Osteoblast (primary cell): ENCODE measurements around the gene MYCBPAP. TPM values are rescaled to one million over a fixed set of nuclear protein-coding genes. Genes with fewer than 3 reads are reported as not detected.

Source experiments
- DNase-seq: peaks from one replicate; pipeline ENCODE4 v3.0.0; 2011; ENCODE audit warnings: low spot score, mixed read lengths; ENCODE audit not compliant: insufficient read length; ENCODE audit errors: missing footprints
- H2AFZ ChIP-seq: 2 replicates; pipeline ENCODE4 v1.6.0; 2011; ENCODE audit warnings: mild to moderate bottlenecking, low read length
- H3K27ac ChIP-seq: 2 replicates; pipeline ENCODE4 v1.5.1; 2011; ENCODE audit warnings: mild to moderate bottlenecking, low read depth, low read length, moderate library complexity
- H3K27me3 ChIP-seq: 2 replicates; pipeline ENCODE4 v1.6.0; 2012; ENCODE audit warnings: mild to moderate bottlenecking, control low read depth, inconsistent platforms, low read length, moderate library complexity; ENCODE audit not compliant: insufficient read depth
- H3K36me3 ChIP-seq: 2 replicates; pipeline ENCODE4 v1.5.1; 2011; ENCODE audit warnings: mild to moderate bottlenecking, low read length, control low read depth, moderate library complexity; ENCODE audit not compliant: insufficient read depth
- H3K4me1 ChIP-seq: 2 replicates; pipeline ENCODE4 v1.5.1; 2011; ENCODE audit warnings: mild to moderate bottlenecking, low read length, control low read depth, moderate library complexity; ENCODE audit not compliant: insufficient read depth
- H3K4me2 ChIP-seq: 2 replicates; pipeline ENCODE4 v1.6.0; 2011; ENCODE audit warnings: mild to moderate bottlenecking, low read length; ENCODE audit not compliant: insufficient read depth
- H3K4me3 ChIP-seq: fragments of 200-600 bp; sonication (generic); 3 replicates; pipeline ENCODE4 v1.5.1; 2012; ENCODE audit warnings: mild to moderate bottlenecking, low read length, inconsistent platforms; ENCODE audit not compliant: insufficient read depth
- H3K79me2 ChIP-seq: 2 replicates; pipeline ENCODE4 v1.6.0; 2012; ENCODE audit warnings: mild to moderate bottlenecking, low read length, control low read depth, inconsistent platforms; ENCODE audit not compliant: insufficient read depth
- H3K9me3 ChIP-seq: 2 replicates; pipeline ENCODE4 v1.5.1; 2011; ENCODE audit warnings: low read depth, low read length, control low read depth
- H4K20me1 ChIP-seq: 2 replicates; pipeline ENCODE4 v1.6.0; 2012; ENCODE audit warnings: mild to moderate bottlenecking, low read length, control low read depth; ENCODE audit not compliant: insufficient read depth
- total RNA-seq: library from RNA; depleted of rRNA; stranded (reverse); fragments of >200 nt; gene quantifications from 2 replicates; pipeline ENCODE4 v1.2.3, GENCODE V29; 2012
- TF ChIP-seq, protein P1 (sequence below): IDR thresholded peaks from 2 replicates; pipeline ENCODE4 v1.5.1; 2011; ENCODE audit warnings: mild to moderate bottlenecking, low read depth, low read length, moderate library complexity; ENCODE audit errors: extremely low read depth

MYCBPAP gene
- total RNA-seq, 1 donor = 0.36 TPM

- no peaks in the 10 kb centered on the region for H3K79me2 ChIP-seq
- H3K27ac ChIP-seq = no peak overlapping the region
Measured at GRCh38 chr17:50537721-50538548, 29.7 kb downstream of the MYCBPAP start.

DNA sequence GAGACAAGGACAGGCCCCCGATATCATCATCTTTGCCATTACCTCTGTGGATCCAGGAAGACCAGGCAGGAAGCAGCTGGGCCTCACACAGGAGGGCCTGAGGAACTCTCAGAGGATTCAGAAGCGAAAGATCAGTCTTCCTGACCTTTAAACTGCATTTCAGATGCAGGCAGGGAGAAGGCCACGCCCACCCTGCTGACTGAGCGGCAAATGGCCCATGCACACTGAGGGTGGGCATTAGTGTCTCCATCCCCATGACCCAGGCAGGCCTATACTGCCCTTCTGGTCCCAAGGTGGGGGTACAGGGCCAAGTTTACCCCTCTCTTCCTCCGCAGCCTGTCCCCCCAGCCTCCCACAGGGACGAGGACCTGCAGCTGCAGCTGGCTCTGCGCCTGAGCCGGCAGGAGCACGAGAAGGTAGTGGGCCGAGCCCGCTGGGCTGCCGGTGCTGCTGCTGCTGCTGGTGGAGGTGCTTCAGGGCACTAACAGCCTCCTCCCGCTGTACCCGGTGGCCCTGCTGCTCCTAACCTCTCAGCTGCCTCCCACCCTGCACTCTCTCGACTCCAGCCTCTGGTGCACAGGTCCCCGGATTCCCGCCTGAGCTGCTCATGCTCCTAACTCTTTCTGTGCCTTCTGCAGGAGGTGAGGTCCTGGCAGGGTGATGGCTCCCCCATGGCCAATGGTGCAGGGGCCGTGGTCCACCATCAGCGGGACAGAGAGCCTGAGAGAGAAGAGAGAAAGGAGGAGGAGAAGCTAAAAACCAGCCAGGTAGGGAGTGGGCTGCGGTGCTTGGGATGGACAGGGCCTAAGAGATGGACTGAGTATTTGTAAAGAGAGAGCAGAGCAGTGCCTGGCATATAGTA, 30.5 kb downstream of the MYCBPAP start:
- no peaks in the 10 kb centered on the region for H3K79me2 ChIP-seq
- peaks cover 6% of the 10 kb centered on the region for H3K27me3 ChIP-seq
- H3K36me3 ChIP-seq = no peaks in the 10 kb centered on the region
- H3K4me2 ChIP-seq = no peak overlapping the region
- no peaks in the 10 kb centered on the region for H4K20me1 ChIP-seq
- H3K9me3 ChIP-seq = no peaks in the 10 kb centered on the region
- H3K27ac ChIP-seq = no peak overlapping the region
- H2AFZ ChIP-seq = no peak overlapping the region
- peaks cover 17% of the 10 kb centered on the region for H3K4me1 ChIP-seq
- no peak overlapping the region for H3K4me3 ChIP-seq
- TF ChIP-seq, protein P1, sequence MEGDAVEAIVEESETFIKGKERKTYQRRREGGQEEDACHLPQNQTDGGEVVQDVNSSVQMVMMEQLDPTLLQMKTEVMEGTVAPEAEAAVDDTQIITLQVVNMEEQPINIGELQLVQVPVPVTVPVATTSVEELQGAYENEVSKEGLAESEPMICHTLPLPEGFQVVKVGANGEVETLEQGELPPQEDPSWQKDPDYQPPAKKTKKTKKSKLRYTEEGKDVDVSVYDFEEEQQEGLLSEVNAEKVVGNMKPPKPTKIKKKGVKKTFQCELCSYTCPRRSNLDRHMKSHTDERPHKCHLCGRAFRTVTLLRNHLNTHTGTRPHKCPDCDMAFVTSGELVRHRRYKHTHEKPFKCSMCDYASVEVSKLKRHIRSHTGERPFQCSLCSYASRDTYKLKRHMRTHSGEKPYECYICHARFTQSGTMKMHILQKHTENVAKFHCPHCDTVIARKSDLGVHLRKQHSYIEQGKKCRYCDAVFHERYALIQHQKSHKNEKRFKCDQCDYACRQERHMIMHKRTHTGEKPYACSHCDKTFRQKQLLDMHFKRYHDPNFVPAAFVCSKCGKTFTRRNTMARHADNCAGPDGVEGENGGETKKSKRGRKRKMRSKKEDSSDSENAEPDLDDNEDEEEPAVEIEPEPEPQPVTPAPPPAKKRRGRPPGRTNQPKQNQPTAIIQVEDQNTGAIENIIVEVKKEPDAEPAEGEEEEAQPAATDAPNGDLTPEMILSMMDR = no peak
- DNase-seq = peak; percentile 80

More at GRCh38 chr17:50537721-50538548, 29.7 kb downstream of the MYCBPAP start:
- Histone ChIP-seq H3K4me2 (no peak overlapping the region), H3K4me1 (peaks cover 22% of the 10 kb centered on the region), H2AFZ (no peak overlapping the region), H3K36me3 (no peaks in the 10 kb centered on the region), H3K4me3 (no peak overlapping the region), H3K27me3 (peaks cover 14% of the 10 kb centered on the region), H3K9me3 (no peaks in the 10 kb centered on the region), H4K20me1 (no peaks in the 10 kb centered on the region)
- TF ChIP-seq, protein P1 = no peak
- peak; percentile 66 for DNase-seq

DNA sequence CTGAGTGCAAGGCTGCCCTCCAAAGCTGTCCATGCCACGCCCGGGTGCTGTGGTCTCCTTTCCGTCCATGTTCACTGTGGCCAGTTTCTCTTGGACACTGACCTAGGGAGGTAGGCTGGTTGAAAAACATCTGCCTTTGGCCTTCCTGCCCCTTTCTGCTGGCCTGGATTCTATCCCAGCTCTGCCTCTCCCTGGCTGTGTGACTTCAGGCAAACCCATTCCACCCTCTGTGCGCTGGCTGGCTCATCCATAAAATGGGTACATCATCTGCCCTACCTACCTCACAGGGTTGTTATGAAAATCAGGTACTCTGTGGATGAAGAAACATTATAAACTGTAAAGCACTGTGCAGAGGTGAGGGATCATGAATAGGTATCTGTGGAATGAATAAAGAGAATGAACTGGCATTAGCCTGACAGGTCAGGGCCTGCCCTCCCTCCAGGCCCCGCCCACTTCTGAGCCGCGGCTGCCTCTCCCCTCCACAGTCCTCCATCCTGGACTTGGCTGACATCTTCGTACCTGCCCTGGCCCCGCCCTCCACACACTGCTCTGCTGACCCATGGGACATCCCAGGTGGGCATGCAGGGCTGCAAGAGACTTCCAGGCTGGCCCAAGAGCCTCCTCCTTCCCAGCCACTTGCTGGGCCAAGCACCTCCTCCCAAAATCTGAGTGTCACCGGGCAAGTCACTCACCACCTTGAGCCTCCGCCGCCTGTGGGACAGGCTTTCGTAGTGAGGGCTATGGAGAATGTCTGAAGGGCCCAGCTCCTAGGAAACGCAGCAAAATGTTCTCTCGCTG, 31.7 kb downstream of the MYCBPAP start:
- Histone ChIP-seq H2AFZ (no peak overlapping the region), H4K20me1 (no peaks in the 10 kb centered on the region), H3K27ac (no peak overlapping the region), H3K36me3 (no peaks in the 10 kb centered on the region), H3K4me3 (no peak overlapping the region), H3K27me3 (no peaks in the 10 kb centered on the region), H3K9me3 (no peaks in the 10 kb centered on the region), H3K79me2 (no peaks in the 10 kb centered on the region), H3K4me2 (no peak overlapping the region), H3K4me1 (peaks cover 13% of the 10 kb centered on the region)
- TF ChIP-seq, protein P1 = no peak
- DNase-seq = peak; percentile 73
